K562 (cell line): ENCODE data around the gene ARFIP2. TPM values are rescaled to one million over a fixed set of nuclear protein-coding genes. Genes with fewer than 3 reads are reported as not detected.

Experiments
- ZNF134 ChIP-seq: fragments of 250-450 bp; sonication (Bioruptor Pico); conservative IDR thresholded peaks from 2 replicates; pipeline ENCODE4 v1.4.0; 2020
- ZNF184 ChIP-seq: sonication (generic); formaldehyde crosslinking; IDR thresholded peaks from 2 replicates; pipeline ENCODE4 v1.5.0; 2020; ENCODE audit warnings: missing genetic modification reagents
- ZNF518B ChIP-seq: fragments of 250-450 bp; sonication (Bioruptor Pico); IDR thresholded peaks from 2 replicates; pipeline ENCODE4 v1.5.0; 2021; ENCODE audit warnings: mild to moderate bottlenecking, moderate library complexity
- polyA plus RNA-seq, 8 experiments: library from polyadenylated mRNA; depleted of rRNA in 4 of 8; stranded (reverse) in 5 of 8; unstranded in 3 of 8; fragments of >200 nt; fragmentation: Nextera tagmentation in 2 of 8; fragmentation: Illumina TruSeq in 1 of 8; extraction: Ambion mirVana in 2 of 8; extraction: Trizol in 1 of 8; gene quantifications; 2 replicates each; pipeline versions ENCODE4 v1.2.1 to v1.2.3, GENCODE V29; 2011 to 2014; ENCODE audit warnings: inconsistent platforms in 1 of 8, missing spikeins in 1 of 8
- total RNA-seq, 7 experiments: library from RNA; depleted of rRNA in 6 of 7; stranded (reverse); fragments of >200 nt in 6 of 7; fragmentation: Illumina TruSeq in 2 of 7; extraction: Trizol in 2 of 7; gene quantifications; 2 replicates each; pipeline versions ENCODE4 v1.2.1 to v1.2.3, GENCODE V29; 2011 to 2021; ENCODE audit warnings: low replicate concordance in 1 of 7
- TF ChIP-seq, protein P1 (sequence below), 2 experiments: fragments of 450-650 bp; formaldehyde crosslinking in 1 of 2; IDR thresholded peaks; 2 replicates each; pipeline versions ENCODE4 v1.4.0 to v1.6.1; 2014 to 2020; ENCODE audit warnings: mild to moderate bottlenecking in 2 of 2, borderline replicate concordance in 1 of 2, low read depth in 1 of 2

Gene ARFIP2
- total and polyA plus RNA-seq, 9 of the 15 experiments (the other 6 are each of a cell fraction or from before 2014, with no cell fraction given): 11.8 to 74.1 (median 41.0) TPM

DNA sequence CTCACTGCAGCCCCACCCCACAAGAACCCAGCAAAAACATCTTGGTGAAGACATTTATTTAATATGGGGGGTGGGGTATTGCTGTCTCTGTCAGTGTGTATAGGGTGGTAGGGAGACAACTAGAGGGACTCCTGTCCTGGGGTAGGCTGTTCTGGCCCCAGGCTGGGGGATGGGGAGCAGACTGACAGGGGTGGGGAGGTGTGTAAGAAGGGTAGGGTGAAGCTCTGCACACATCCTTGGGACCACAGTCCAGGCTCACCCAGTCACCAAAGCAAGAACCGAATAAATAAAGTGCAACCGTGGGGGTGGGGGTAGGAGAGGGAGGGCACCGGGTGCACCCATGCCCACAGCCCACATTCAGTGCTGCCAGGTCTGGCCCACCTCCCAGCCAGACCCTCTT lies 32.6 kb downstream of the ARFIP2 start (continued):
- TF ChIP-seq, protein P1, sequence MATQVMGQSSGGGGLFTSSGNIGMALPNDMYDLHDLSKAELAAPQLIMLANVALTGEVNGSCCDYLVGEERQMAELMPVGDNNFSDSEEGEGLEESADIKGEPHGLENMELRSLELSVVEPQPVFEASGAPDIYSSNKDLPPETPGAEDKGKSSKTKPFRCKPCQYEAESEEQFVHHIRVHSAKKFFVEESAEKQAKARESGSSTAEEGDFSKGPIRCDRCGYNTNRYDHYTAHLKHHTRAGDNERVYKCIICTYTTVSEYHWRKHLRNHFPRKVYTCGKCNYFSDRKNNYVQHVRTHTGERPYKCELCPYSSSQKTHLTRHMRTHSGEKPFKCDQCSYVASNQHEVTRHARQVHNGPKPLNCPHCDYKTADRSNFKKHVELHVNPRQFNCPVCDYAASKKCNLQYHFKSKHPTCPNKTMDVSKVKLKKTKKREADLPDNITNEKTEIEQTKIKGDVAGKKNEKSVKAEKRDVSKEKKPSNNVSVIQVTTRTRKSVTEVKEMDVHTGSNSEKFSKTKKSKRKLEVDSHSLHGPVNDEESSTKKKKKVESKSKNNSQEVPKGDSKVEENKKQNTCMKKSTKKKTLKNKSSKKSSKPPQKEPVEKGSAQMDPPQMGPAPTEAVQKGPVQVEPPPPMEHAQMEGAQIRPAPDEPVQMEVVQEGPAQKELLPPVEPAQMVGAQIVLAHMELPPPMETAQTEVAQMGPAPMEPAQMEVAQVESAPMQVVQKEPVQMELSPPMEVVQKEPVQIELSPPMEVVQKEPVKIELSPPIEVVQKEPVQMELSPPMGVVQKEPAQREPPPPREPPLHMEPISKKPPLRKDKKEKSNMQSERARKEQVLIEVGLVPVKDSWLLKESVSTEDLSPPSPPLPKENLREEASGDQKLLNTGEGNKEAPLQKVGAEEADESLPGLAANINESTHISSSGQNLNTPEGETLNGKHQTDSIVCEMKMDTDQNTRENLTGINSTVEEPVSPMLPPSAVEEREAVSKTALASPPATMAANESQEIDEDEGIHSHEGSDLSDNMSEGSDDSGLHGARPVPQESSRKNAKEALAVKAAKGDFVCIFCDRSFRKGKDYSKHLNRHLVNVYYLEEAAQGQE (IDR thresholded peaks at IDR 0.05; ENCODE audit: borderline replicate concordance): no peak
- TF ChIP-seq, protein P1 (CRISPR knock-in tag; IDR thresholded peaks at IDR 0.05; ENCODE audit: low read depth): no peak
- TF ChIP-seq ZNF134 (CRISPR knock-in tag) (no peak), ZNF184 (CRISPR knock-in tag) (no peak), ZNF518B (CRISPR knock-in tag) (no peak)
- TF ChIP-seq, all 486 proteins: peak for 0
